ENCODE data around the gene ZRSR2. TPM values are rescaled to one million over a fixed set of nuclear protein-coding genes. Genes with fewer than 3 reads are reported as not detected.

The ZRSR2 gene
- total and polyA plus RNA-seq, 10 of the 15 experiments (the other 5 are each of a cell fraction or from before 2014, with no cell fraction given) = 8.8 to 34.1 (median 15.6) TPM

GRCh38 chrX:15816886-15817285 lies 26.6 kb downstream of the ZRSR2 start (continued):
- TF ChIP-seq NFXL1 (IDR thresholded peaks at IDR 0.05; ENCODE audit: borderline replicate concordance) (no peak), CBFB (IDR thresholded peaks at IDR 0.05; ENCODE audit: low read depth) (no peak), ZNF274 (IDR thresholded peaks at IDR 0.05; ENCODE audit: insufficient read depth, insufficient read length) (no peak), ATF7 (IDR thresholded peaks at IDR 0.05; ENCODE audit: low read depth) (peak; percentile 84), JUNB (IDR thresholded peaks at IDR 0.05) (no peak), RUNX3 (IDR thresholded peaks at IDR 0.05; ENCODE audit: low read length) (peak; percentile 86), ZNF622 (IDR thresholded peaks at IDR 0.05) (no peak), SP1 (IDR thresholded peaks at IDR 0.05; ENCODE audit: low read depth, low read length) (no peak), ZNF207 (IDR thresholded peaks at IDR 0.05; ENCODE audit: borderline replicate concordance) (no peak), SMAD1 (IDR thresholded peaks at IDR 0.05; ENCODE audit: low read depth, partially characterized antibody) (no peak), POLR2A (IDR thresholded peaks at IDR 0.05; ENCODE audit: low read depth, low read length) (no peak)

- Histone ChIP-seq H3K9me3 (replicated peaks; ENCODE audit: control insufficient read depth, insufficient read depth, low read length) (no peaks in the 10 kb centered on the region), H3K4me2 (ENCODE audit: control insufficient read depth, insufficient read depth) (no peak overlapping the region), H3K4me1 (ENCODE audit: control insufficient read depth, insufficient read depth, low read length) (peaks cover 6% of the 10 kb centered on the region; the same call in 1 of the 2 replicates), H3K36me3 (ENCODE audit: control insufficient read depth in 2 of 2, insufficient read depth in 2 of 2, low read length in 1 of 2) (peaks cover 10 to 25% of the 10 kb centered on the region in 2 experiments), H4K20me1 (ENCODE audit: control insufficient read depth, insufficient read depth) (no peaks in the 10 kb centered on the region), H3K27me3 (replicated peaks in 1 of 2; ENCODE audit: control insufficient read depth in 2 of 2, insufficient read depth in 2 of 2, low read length in 1 of 2) (no peaks in the 10 kb centered on the region), H3K9ac (ENCODE audit: control insufficient read depth, insufficient read depth, low read length) (no peak overlapping the region), H3K4me3 (no peak overlapping the region), H3K27ac (ENCODE audit: control insufficient read depth, insufficient read depth) (no peak overlapping the region), H2AFZ (ENCODE audit: control insufficient read depth, low read depth, low read length) (no peak overlapping the region), H3K79me2 (ENCODE audit: control insufficient read depth, insufficient read depth, low read length) (no peaks in the 10 kb centered on the region)
- BruUV-seq (replicated peaks) = no TSS peak
- intact Hi-C loops (cut with micrococcal nuclease; ENCODE audit: unreplicated experiment) (loop anchor here (5.0 kb wide), 1 partner anchor 58 kb away; no protein-coding TSS in a partner anchor), in situ Hi-C loops (cut with MboI) (no loop called here)
- ChIA-PET POLR2A (interaction anchor here (0.9 kb wide), 1 partner anchor 32 kb away, joined by 3 read pairs; no protein-coding TSS in a partner anchor), CTCF (no interaction called here), RAD21 (ENCODE audit: unreplicated experiment) (no interaction called here), SMC1A (ENCODE audit: uncharacterized antibody, unreplicated experiment) (interaction anchor here (1.0 to 1.8 kb wide), 3 partner anchors 13 to 313 kb away, joined by 3 to 6 read pairs (median 3); no protein-coding TSS in a partner anchor)
- ATAC-seq (no peak), FAIRE-seq (no peak), DNase-seq (ENCODE audit: low read depth, low spot score) (no peak)
- 89% methylated on average over 14 of the region's 14 CpGs for WGBS (ENCODE audit: insufficient coverage, insufficient replicate concordance, low lambda C conversion rate, missing lambda C conversion rate)
- TF ChIP-seq LARP7 (IDR thresholded peaks at IDR 0.05) (no peak), DPF2 (IDR thresholded peaks at IDR 0.05) (no peak), RELB (IDR thresholded peaks at IDR 0.05; ENCODE audit: low read depth) (no peak), ASH2L (IDR thresholded peaks at IDR 0.05; ENCODE audit: borderline replicate concordance, low read depth) (no peak), CBFB (IDR thresholded peaks at IDR 0.05; ENCODE audit: low read depth) (no peak), STAT1 (conservative IDR thresholded peaks at IDR 0.05) (no peak), ATF2 (IDR thresholded peaks at IDR 0.05; ENCODE audit: low read length) (no peak), RAD51 (IDR thresholded peaks at IDR 0.05) (no peak), SRF (IDR thresholded peaks at IDR 0.05; ENCODE audit: low read depth in 2 of 2, low read length in 2 of 2) (no peak), YBX1 (IDR thresholded peaks at IDR 0.05) (no peak)
These were observed 30.1 kb downstream of the ZRSR2 start for GRCh38 chrX:15820106-15821073.
